ENCODE results near the gene TNFAIP6.

The TNFAIP6 gene, protein sequence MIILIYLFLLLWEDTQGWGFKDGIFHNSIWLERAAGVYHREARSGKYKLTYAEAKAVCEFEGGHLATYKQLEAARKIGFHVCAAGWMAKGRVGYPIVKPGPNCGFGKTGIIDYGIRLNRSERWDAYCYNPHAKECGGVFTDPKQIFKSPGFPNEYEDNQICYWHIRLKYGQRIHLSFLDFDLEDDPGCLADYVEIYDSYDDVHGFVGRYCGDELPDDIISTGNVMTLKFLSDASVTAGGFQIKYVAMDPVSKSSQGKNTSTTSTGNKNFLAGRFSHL

DNA sequence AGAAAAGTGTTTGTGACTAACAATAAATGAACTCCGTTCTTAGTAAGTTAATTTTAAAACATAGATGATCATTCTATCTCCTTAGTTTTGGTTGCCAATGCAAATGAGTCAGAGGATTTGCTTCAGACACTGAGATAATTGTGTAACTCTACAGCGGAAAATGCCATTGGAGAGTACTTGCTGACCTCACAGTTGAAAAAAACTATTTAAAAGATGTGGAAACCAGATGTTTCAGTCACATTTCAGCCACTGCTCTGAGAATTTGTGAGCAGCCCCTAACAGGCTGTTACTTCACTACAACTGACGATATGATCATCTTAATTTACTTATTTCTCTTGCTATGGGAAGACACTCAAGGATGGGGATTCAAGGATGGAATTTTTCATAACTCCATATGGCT is at the start of gene TNFAIP6:
TNFAIP6 (plus strand) TSS at position 234 of the 400 bp plus-strand sequence; CDS start at position 309, 75 bp downstream.
- TF ChIP-seq GATA2 (IDR thresholded peaks at IDR 0.05; ENCODE audit: low read depth, low read length) (no peak), GATA3 (IDR thresholded peaks at IDR 0.05; ENCODE audit: low read depth, low read length) (no peak)

GRCh38 chr2:151315381-151315903 is 42.0 kb upstream of the TNFAIP6 start:
- no peak for TF ChIP-seq GATA2 (IDR thresholded peaks at IDR 0.05; ENCODE audit: low read depth, low read length)
- no peak for TF ChIP-seq GATA3 (IDR thresholded peaks at IDR 0.05; ENCODE audit: low read depth, low read length)

GRCh38 chr2:151325581-151326095 is 31.8 kb upstream of the TNFAIP6 start:
- TF ChIP-seq GATA2 (IDR thresholded peaks at IDR 0.05; ENCODE audit: low read depth, low read length) (no peak), GATA3 (IDR thresholded peaks at IDR 0.05; ENCODE audit: low read depth, low read length) (no peak)

DNA sequence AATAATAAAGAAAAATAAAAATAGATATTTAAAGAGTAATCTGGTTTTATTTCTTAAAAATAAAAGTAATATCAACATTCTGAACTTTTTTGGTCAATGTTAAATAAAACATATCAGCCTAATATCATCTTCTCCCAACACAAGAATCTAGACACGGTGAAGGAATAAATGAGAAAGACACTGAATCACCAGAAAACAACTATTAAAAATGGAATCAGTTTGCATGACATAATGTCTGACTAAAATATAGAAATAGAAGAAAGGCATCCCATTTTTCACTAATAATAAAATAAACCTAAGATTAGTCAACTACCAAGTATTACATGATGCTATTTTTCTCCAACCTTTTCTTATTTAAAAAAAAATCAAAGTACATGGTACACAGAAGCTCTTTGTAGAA is 30.8 kb upstream of the TNFAIP6 start:
- no peak for TF ChIP-seq GATA3 (IDR thresholded peaks at IDR 0.05; ENCODE audit: low read depth, low read length)
- TF ChIP-seq GATA2 (IDR thresholded peaks at IDR 0.05; ENCODE audit: low read depth, low read length) = no peak

DNA sequence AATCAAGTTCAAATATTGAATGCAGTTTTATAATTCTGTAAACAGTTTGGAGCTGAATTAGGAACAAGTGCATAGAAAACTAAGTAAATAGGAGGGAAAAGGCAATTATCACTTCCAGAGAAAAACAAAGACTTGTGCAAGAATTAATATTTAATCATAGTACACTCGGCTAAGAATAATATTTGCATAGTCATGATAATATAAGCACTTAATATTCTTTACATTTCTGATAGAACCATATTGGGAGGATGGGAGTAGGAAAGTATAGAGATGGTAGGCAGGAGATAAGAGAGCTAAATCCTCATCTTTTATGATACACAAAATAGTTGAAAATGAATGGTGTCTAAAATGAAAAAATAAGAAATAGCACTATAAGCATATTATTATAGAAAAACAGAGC is 27.4 kb upstream of the TNFAIP6 start:
- TF ChIP-seq GATA3 (IDR thresholded peaks at IDR 0.05; ENCODE audit: low read depth, low read length) (no peak), GATA2 (IDR thresholded peaks at IDR 0.05; ENCODE audit: low read depth, low read length) (no peak)

DNA sequence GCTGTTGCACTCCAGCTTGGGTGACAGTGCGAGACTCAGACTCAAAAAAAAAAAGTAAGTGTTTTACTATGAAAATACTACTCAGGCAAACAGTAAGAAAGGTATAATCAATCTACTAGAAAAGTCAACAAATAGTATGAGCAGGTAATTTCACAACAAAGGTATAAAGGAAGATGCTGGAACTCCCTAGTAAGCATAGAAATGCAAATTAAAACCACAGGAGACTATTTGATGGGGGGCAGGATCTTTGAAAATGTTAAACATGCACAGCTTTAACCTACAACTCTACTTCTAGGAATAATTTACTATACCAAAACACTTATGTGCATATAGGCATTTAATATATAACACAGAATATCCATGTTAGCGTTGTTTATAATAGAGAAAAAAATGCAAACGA is 24.3 kb upstream of the TNFAIP6 start:
- TF ChIP-seq GATA2 (IDR thresholded peaks at IDR 0.05; ENCODE audit: low read depth, low read length) (no peak), GATA3 (IDR thresholded peaks at IDR 0.05; ENCODE audit: low read depth, low read length) (no peak)

DNA sequence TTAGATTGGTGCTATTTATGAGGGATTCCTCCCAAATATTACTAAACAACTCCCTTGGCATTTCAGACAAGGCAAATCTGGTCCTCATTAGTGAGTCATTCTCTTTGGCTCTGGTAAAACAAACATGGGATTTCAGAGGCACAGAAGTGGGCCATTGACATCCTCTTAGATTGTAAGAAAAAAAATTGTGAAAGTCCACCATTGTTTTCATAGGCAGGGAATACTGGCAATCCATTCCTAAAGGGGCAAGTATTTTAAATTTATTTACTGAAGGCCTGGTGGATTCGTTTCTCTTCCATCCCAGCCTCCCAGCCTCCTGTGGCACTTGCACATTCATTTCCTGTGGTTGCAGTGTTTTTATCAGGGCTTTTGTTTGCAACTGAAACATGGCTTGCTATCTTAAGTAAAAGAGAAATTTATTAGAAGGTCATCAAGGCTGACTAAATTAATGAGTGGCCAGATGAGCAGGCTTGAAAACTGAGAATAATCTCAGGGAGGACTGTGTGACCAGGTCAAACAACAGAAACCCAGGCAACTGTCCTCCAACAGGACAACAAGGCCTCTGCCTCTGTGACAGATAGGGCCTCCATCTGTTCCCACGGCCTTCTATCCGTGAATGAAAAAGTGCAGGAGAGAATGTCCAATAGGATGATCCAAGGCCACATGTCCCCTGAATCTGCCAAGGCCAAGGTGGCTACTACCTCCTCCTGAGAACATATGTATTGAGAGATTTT is 23.1 kb upstream of the TNFAIP6 start:
- TF ChIP-seq GATA3 (IDR thresholded peaks at IDR 0.05; ENCODE audit: low read depth, low read length) = no peak
- no peak for TF ChIP-seq GATA2 (IDR thresholded peaks at IDR 0.05; ENCODE audit: low read depth, low read length)

DNA sequence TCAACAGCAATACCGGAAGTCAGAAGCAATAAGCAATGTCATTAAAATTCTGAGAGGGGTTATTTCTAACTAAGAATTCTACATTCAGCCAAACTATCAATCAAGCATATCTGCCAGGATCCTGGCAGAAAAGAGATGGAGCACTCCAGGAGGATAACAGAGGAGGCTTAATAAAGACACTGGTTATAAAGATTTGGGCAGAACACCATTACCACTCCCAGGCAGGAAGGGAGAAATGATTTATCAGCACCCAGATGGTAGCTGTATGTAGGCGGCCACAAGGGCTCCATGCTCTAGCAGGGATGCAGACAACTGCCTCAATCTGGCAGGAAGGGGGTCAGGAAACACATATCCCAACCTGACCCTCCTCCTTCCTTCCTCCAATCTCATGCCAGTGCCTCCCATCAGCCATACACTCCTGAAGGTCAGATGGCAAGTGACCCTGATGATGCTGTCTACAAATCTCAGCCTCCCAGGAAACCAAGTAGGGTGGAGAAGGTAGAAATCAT is 20.5 kb upstream of the TNFAIP6 start:
- TF ChIP-seq GATA3 (IDR thresholded peaks at IDR 0.05; ENCODE audit: low read depth, low read length) (no peak), GATA2 (IDR thresholded peaks at IDR 0.05; ENCODE audit: low read depth, low read length) (no peak)

GRCh38 chr2:151337643-151338042 is 19.7 kb upstream of the TNFAIP6 start:
- TF ChIP-seq GATA2 (IDR thresholded peaks at IDR 0.05; ENCODE audit: low read depth, low read length) (no peak), GATA3 (IDR thresholded peaks at IDR 0.05; ENCODE audit: low read depth, low read length) (no peak)

- TF ChIP-seq GATA3 (IDR thresholded peaks at IDR 0.05; ENCODE audit: low read depth, low read length) (no peak), GATA2 (IDR thresholded peaks at IDR 0.05; ENCODE audit: low read depth, low read length) (no peak)
Measured at GRCh38 chr2:151338115-151338514, 19.3 kb upstream of the TNFAIP6 start.

DNA sequence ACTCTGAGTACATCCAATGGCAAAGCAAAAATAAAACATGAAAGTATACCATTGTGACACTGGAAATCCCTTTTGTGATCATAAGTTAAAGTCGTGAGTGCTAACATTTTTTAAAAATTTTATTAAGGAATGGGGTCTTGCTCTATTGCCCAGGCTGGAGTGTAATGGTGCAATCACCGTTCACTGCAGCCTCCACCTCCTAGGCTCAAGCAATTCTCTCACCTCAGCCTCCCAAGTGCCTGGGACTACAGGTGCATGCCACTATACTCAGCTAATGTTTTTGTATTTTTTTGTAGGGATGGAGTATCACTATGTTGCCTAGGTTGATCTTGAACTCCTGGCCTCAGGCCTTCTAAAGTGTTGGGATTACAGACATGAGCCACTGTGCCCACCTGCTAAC is 14.3 kb upstream of the TNFAIP6 start:
- TF ChIP-seq GATA2 (IDR thresholded peaks at IDR 0.05; ENCODE audit: low read depth, low read length) (no peak), GATA3 (IDR thresholded peaks at IDR 0.05; ENCODE audit: low read depth, low read length) (no peak)

DNA sequence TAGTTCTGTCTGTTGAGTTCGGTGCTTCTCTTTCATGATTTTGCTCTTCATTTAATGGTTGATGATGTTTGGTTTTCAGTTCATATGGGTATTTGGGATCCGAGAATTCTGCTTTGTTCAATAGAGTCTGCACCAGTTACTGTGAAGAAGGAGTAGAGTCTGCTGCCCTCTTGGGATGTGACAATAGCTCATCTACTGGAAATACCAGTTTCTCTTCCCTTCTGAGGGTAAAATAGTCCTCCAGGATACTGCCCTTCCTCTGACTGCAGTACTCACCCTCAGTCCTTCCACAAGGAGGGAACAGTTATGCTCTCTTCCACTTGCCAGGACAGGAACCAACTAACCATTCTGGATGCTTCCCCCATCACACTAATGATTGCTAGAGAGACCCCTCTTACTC is 12.5 kb upstream of the TNFAIP6 start:
- TF ChIP-seq GATA2 (IDR thresholded peaks at IDR 0.05; ENCODE audit: low read depth, low read length) (no peak), GATA3 (IDR thresholded peaks at IDR 0.05; ENCODE audit: low read depth, low read length) (no peak)

- TF ChIP-seq GATA3 (IDR thresholded peaks at IDR 0.05; ENCODE audit: low read depth, low read length) (no peak), GATA2 (IDR thresholded peaks at IDR 0.05; ENCODE audit: low read depth, low read length) (no peak)
Measured at GRCh38 chr2:151347294-151347693, 10.1 kb upstream of the TNFAIP6 start.

DNA sequence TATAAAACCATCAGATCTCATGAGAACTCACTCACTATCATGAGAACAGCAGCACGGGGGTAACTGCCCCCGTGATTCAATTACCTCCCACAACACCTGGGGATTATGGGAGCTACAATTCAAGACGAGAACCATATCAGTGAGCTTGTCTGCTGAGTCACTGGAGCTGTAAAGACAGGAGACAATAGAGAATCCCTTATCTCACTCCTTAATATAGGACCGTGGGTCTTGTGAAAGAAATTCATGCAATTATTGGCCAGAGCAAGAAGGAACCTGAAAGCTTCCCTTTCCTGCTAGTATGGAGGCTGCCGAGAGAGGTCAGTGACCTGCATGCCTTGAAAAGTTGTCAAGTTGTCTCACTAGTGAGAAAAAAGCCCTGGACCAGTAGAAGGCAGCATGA is 9.5 kb upstream of the TNFAIP6 start:
- TF ChIP-seq GATA3 (IDR thresholded peaks at IDR 0.05; ENCODE audit: low read depth, low read length) = no peak

Data from SH-SY5Y (cell line).